ENCODE results near the gene LHX2.

GRCh38 chr9:123998970-123999621 lies 12.5 kb upstream of the LHX2 start:
- TF ChIP-seq POLR2A (IDR thresholded peaks at IDR 0.05) (no peak), CTCF (IDR thresholded peaks at IDR 0.05) (no peak)
